ENCODE data around the gene KCNIP1.

KCNIP1 gene

GRCh38 chr5:170771496-170771895 lies 267.7 kb downstream of the KCNIP1 start:
- H3K4me3 ChIP-seq (ENCODE audit: low read length): no peak overlapping the region
- DNase-seq (ENCODE audit: low read depth, low spot score): no peak

GRCh38 chr5:170773024-170773985 lies 269.5 kb downstream of the KCNIP1 start:
- no peak overlapping the region for H3K4me3 ChIP-seq (ENCODE audit: low read length)
- DNase-seq (ENCODE audit: low read depth, low spot score): no peak

GRCh38 chr5:170774831-170775230 lies 271.0 kb downstream of the KCNIP1 start:
- no peak overlapping the region for H3K4me3 ChIP-seq (ENCODE audit: low read length)
- no peak for DNase-seq (ENCODE audit: low read depth, low spot score)

GRCh38 chr5:170781946-170782345 lies 278.1 kb downstream of the KCNIP1 start:
- H3K4me3 ChIP-seq (ENCODE audit: low read length): no peak overlapping the region
- no peak for DNase-seq (ENCODE audit: low read depth, low spot score)

GRCh38 chr5:170782438-170782837 lies 278.6 kb downstream of the KCNIP1 start:
- H3K4me3 ChIP-seq (ENCODE audit: low read length): no peak overlapping the region
- no peak for DNase-seq (ENCODE audit: low read depth, low spot score)

DNA sequence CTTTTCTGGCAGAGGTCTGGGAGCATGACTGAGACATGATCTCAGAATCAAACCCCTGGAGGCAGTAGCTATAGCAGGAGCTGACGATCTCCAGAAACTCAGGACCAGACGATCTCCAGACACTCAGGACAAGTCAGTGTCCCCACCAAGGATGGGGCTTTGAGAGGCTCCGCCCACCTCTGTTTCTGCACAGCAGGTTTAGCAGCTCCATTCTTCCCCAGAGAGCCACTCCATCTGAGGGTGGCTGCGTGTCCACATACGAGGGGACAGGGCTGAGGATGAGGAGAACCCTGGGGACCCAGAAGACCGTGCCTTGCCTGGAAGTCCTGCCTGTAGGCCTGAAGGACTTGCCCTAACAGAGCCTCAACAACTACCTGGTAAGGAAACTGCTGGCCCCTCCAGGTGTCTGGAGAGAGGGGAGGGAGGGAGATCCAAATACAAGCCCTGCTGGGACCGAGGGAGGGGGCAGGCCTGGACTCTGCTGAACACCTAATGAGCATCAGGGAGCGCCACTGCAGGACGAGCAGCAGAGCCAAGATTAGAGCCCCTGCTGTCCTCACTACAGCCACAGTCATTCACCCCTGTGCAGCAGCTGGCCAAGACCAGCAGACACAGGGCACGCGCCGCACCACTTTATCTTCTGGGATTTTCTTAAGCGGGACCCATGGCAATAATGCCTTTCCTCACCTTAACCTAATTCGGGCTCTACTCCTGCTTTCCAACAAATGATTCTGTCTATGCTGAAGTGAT lies 279.9 kb downstream of the KCNIP1 start, which contains the start of gene GABRP:
TSS of gene GABRP (plus strand) at position 228 of the 750 bp plus-strand sequence. CDS start 4,891 bp downstream, outside the sequence.
- no peak within 1 kb of the TSS for H3K4me3 ChIP-seq (ENCODE audit: low read length)
- no peak for DNase-seq (ENCODE audit: low read depth, low spot score)

- no peak for DNase-seq (ENCODE audit: low read depth, low spot score)
These were observed 281.6 kb downstream of the KCNIP1 start for GRCh38 chr5:170785416-170785815.

More at GRCh38 chr5:170785416-170785815, 281.6 kb downstream of the KCNIP1 start:
- no peak overlapping the region for H3K4me3 ChIP-seq (ENCODE audit: low read length)

All from Jurkat, Clone E6-1 (cell line).